ENCODE data around the gene MPHOSPH6.

DNA sequence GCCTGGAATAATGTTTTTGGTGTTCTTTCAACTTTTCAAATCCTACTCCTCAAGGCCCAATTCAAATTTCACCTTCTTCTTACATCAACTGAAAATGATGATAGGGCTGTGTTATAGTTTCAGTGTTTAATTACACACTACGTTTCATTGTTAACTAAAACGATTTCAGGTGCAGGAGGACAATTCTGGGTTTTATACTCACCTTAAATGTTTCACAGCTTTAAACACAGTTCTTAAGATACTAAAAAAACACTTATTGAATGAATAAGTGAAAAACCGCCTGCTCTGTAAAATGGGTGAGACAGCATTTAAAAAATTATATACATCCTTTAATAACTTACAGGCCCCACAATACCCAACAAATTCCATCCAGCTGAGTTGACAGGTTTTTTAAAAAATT is 6.2 kb upstream of the MPHOSPH6 start:
- TF ChIP-seq, protein P1, sequence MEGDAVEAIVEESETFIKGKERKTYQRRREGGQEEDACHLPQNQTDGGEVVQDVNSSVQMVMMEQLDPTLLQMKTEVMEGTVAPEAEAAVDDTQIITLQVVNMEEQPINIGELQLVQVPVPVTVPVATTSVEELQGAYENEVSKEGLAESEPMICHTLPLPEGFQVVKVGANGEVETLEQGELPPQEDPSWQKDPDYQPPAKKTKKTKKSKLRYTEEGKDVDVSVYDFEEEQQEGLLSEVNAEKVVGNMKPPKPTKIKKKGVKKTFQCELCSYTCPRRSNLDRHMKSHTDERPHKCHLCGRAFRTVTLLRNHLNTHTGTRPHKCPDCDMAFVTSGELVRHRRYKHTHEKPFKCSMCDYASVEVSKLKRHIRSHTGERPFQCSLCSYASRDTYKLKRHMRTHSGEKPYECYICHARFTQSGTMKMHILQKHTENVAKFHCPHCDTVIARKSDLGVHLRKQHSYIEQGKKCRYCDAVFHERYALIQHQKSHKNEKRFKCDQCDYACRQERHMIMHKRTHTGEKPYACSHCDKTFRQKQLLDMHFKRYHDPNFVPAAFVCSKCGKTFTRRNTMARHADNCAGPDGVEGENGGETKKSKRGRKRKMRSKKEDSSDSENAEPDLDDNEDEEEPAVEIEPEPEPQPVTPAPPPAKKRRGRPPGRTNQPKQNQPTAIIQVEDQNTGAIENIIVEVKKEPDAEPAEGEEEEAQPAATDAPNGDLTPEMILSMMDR (IDR thresholded peaks at IDR 0.05) = no peak
- TF ChIP-seq POLR2A (IDR thresholded peaks at IDR 0.05) = no peak
